Measurements from ENCODE around the gene AOPEP.

Gene AOPEP

GRCh38 chr9:95092262-95093072 is 366.0 kb downstream of the AOPEP start:
- DNase-seq (ENCODE audit: low read depth, low spot score): peak; percentile 73

GRCh38 chr9:95093586-95093985 is 367.1 kb downstream of the AOPEP start:
- no peak for DNase-seq (ENCODE audit: low read depth, low spot score)

GRCh38 chr9:95094002-95094401 is 367.5 kb downstream of the AOPEP start:
- no peak for DNase-seq (ENCODE audit: low read depth, low spot score)

GRCh38 chr9:95095641-95096355 is 369.3 kb downstream of the AOPEP start:
- DNase-seq (ENCODE audit: low read depth, low spot score): peak; percentile 63

GRCh38 chr9:95096381-95096780 is 369.9 kb downstream of the AOPEP start:
- DNase-seq (ENCODE audit: low read depth, low spot score): no peak

GRCh38 chr9:95096807-95097206 is 370.3 kb downstream of the AOPEP start:
- no peak for DNase-seq (ENCODE audit: low read depth, low spot score)

GRCh38 chr9:95097279-95097678 is 370.8 kb downstream of the AOPEP start:
- DNase-seq (ENCODE audit: low read depth, low spot score): no peak

- DNase-seq (ENCODE audit: low read depth, low spot score): no peak
Measured at GRCh38 chr9:95098391-95098921, 372.0 kb downstream of the AOPEP start.

- DNase-seq (ENCODE audit: low read depth, low spot score): no peak
Measured at GRCh38 chr9:95099321-95100070, 373.0 kb downstream of the AOPEP start.

GRCh38 chr9:95100071-95100627 is 373.6 kb downstream of the AOPEP start:
- no peak for DNase-seq (ENCODE audit: low read depth, low spot score)

- DNase-seq (ENCODE audit: low read depth, low spot score): no peak
Measured at GRCh38 chr9:95101326-95101725, 374.8 kb downstream of the AOPEP start.

GRCh38 chr9:95102001-95102433 is 375.5 kb downstream of the AOPEP start:
- peak; percentile 77 for DNase-seq (ENCODE audit: low read depth, low spot score)

GRCh38 chr9:95102572-95102971 is 376.1 kb downstream of the AOPEP start:
- DNase-seq (ENCODE audit: low read depth, low spot score): peak; percentile 60

GRCh38 chr9:95103281-95103771 is 376.8 kb downstream of the AOPEP start:
- peak; percentile 63 for DNase-seq (ENCODE audit: low read depth, low spot score)

- DNase-seq (ENCODE audit: low read depth, low spot score): no peak
Measured at GRCh38 chr9:95103871-95104580, 377.5 kb downstream of the AOPEP start.

GRCh38 chr9:95104581-95104960 is 378.1 kb downstream of the AOPEP start:
- DNase-seq (ENCODE audit: low read depth, low spot score): no peak

- DNase-seq (ENCODE audit: low read depth, low spot score): no peak
Measured at GRCh38 chr9:95104980-95105379, 378.5 kb downstream of the AOPEP start.

GRCh38 chr9:95105519-95106287 is 379.2 kb downstream of the AOPEP start:
- DNase-seq (ENCODE audit: low read depth, low spot score): no peak

- DNase-seq (ENCODE audit: low read depth, low spot score): no peak
Measured at GRCh38 chr9:95107001-95107749, 380.7 kb downstream of the AOPEP start.
